Hepatocyte (in vitro differentiated cells): ENCODE results near the gene TUBGCP3. TPM values are rescaled to one million over a fixed set of nuclear protein-coding genes. Genes with fewer than 3 reads are reported as not detected.

Experiments
- DNase-seq: peaks from one replicate; pipeline ENCODE4 v3.0.0-alpha.2; 2016; ENCODE audit warnings: low spot score
- H2AFZ ChIP-seq: fragments of 200-600 bp; sonication (generic); 2 replicates; pipeline ENCODE4 v1.6.0; 2016; ENCODE audit warnings: antibody characterized with exemption, mild to moderate bottlenecking
- H3K27ac ChIP-seq: fragments of 200-600 bp; sonication (generic); 2 replicates; pipeline ENCODE4 v1.5.1; 2016; ENCODE audit warnings: mild to moderate bottlenecking
- H3K27me3 ChIP-seq: fragments of 200-600 bp; sonication (generic); 2 replicates; pipeline ENCODE4 v1.6.1; 2016
- H3K36me3 ChIP-seq: fragments of 200-600 bp; sonication (generic); replicated peaks from 2 replicates; pipeline ENCODE4 v1.5.1; 2016; ENCODE audit warnings: low read depth; ENCODE audit not compliant: insufficient read depth
- H3K4me1 ChIP-seq: fragments of 200-600 bp; sonication (generic); 2 replicates; pipeline ENCODE4 v1.5.1; 2016; ENCODE audit warnings: mild to moderate bottlenecking, moderate library complexity; ENCODE audit not compliant: insufficient read depth
- H3K4me2 ChIP-seq: fragments of 200-600 bp; sonication (generic); 2 replicates; pipeline ENCODE4 v1.6.0; 2016
- H3K4me3 ChIP-seq: fragments of 200-600 bp; sonication (generic); 2 replicates; pipeline ENCODE4 v1.5.1; 2016; ENCODE audit warnings: mild to moderate bottlenecking
- H3K79me2 ChIP-seq: fragments of 200-600 bp; sonication (generic); 2 replicates; pipeline ENCODE4 v1.6.0; 2017; ENCODE audit warnings: mild to moderate bottlenecking
- H3K9me2 ChIP-seq: fragments of 200-600 bp; sonication (generic); replicated peaks from 2 replicates; pipeline ENCODE4 v1.6.0; 2017; ENCODE audit warnings: mild to moderate bottlenecking; ENCODE audit not compliant: insufficient read depth
- H3K9me3 ChIP-seq: fragments of 200-600 bp; sonication (generic); 2 replicates; pipeline ENCODE4 v1.5.1; 2016; ENCODE audit warnings: low read depth, mild to moderate bottlenecking
- H4K20me1 ChIP-seq: fragments of 200-600 bp; sonication (generic); 2 replicates; pipeline ENCODE4 v1.6.0; 2016; ENCODE audit warnings: mild to moderate bottlenecking; ENCODE audit not compliant: insufficient read depth, poor library complexity, severe bottlenecking
- CTCF ChIP-seq: fragments of 200-600 bp; sonication (generic); IDR thresholded peaks from 2 replicates; pipeline ENCODE4 v1.5.1; 2016; ENCODE audit warnings: antibody characterized with exemption, mild to moderate bottlenecking; ENCODE audit not compliant: poor library complexity
- EZH2 ChIP-seq: fragments of 200-600 bp; sonication (generic); IDR thresholded peaks from 2 replicates; pipeline ENCODE4 v1.6.1; 2016; ENCODE audit warnings: antibody characterized with exemption, mild to moderate bottlenecking, borderline replicate concordance
- EZH2phosphoT487 ChIP-seq: fragments of 200-600 bp; sonication (generic); IDR thresholded peaks from one replicate; pipeline ENCODE4 v1.6.1; 2018; ENCODE audit warnings: antibody characterized with exemption, mild to moderate bottlenecking, low read depth, moderate library complexity; ENCODE audit not compliant: unreplicated experiment, severe bottlenecking
- WGBS: methylation state at CpG from one replicate; pipeline ENCODE4 v1.1.6; 2016; ENCODE audit warnings: low lambda C conversion rate; ENCODE audit errors: missing lambda C conversion rate; 5-methylcytosine and 5-hydroxymethylcytosine counted together
- polyA plus RNA-seq: library from polyadenylated mRNA; unstranded; fragments of >200 nt; fragmentation: Nextera tagmentation; extraction: Ambion mirVana; gene quantifications from 2 replicates; pipeline ENCODE4 v1.2.1, GENCODE V29; 2016
- total RNA-seq: library from RNA; depleted of rRNA; stranded (reverse); fragments of >200 nt; gene quantifications from 2 replicates; pipeline ENCODE4 v1.2.3, GENCODE V29; 2014

TUBGCP3 gene
- total and polyA plus RNA-seq, 2 experiments from 2014 or later, result 9.7 to 11.1 TPM

GRCh38 chr13:112567161-112567862, 20.6 kb downstream of the TUBGCP3 start:
- no peak for TF ChIP-seq EZH2
- TF ChIP-seq EZH2phosphoT487, result no peak
- TF ChIP-seq CTCF, result no peak
- WGBS, result 89% methylated on average over 5 of the region's 5 CpGs
- Histone ChIP-seq H3K27ac (no peak overlapping the region), H3K36me3 (no peaks in the 10 kb centered on the region), H3K4me2 (no peak overlapping the region), H3K4me3 (no peak overlapping the region), H4K20me1 (peaks cover 9% of the 10 kb centered on the region), H3K9me3 (no peaks in the 10 kb centered on the region), H2AFZ (no peak overlapping the region), H3K9me2 (no peaks in the 10 kb centered on the region), H3K4me1 (no peaks in the 10 kb centered on the region), H3K79me2 (peaks cover 44% of the 10 kb centered on the region), H3K27me3 (no peaks in the 10 kb centered on the region)
- DNase-seq, result no peak

- TF ChIP-seq EZH2 (no peak), EZH2phosphoT487 (no peak), CTCF (no peak)
- H3K4me3 ChIP-seq, result no peak overlapping the region
- no peaks in the 10 kb centered on the region for H3K9me3 ChIP-seq
- H3K27ac ChIP-seq, result no peak overlapping the region
- peaks cover 17% of the 10 kb centered on the region for H3K79me2 ChIP-seq
- no peaks in the 10 kb centered on the region for H3K36me3 ChIP-seq
- no peaks in the 10 kb centered on the region for H3K4me1 ChIP-seq
- no peaks in the 10 kb centered on the region for H3K9me2 ChIP-seq
- no peak for DNase-seq
- H3K4me2 ChIP-seq, result no peak overlapping the region
- WGBS, result 86% methylated on average over 18 of the region's 18 CpGs
- no peak overlapping the region for H2AFZ ChIP-seq
- H3K27me3 ChIP-seq, result no peaks in the 10 kb centered on the region
- H4K20me1 ChIP-seq, result no peaks in the 10 kb centered on the region
Observed at GRCh38 chr13:112562786-112563383, 25.1 kb downstream of the TUBGCP3 start.

- H3K4me3 ChIP-seq, result no peak overlapping the region
- H4K20me1 ChIP-seq, result no peaks in the 10 kb centered on the region
- no peaks in the 10 kb centered on the region for H3K27me3 ChIP-seq
- no peaks in the 10 kb centered on the region for H3K36me3 ChIP-seq
- H3K9me3 ChIP-seq, result no peaks in the 10 kb centered on the region
- no peaks in the 10 kb centered on the region for H3K9me2 ChIP-seq
- TF ChIP-seq EZH2phosphoT487 (no peak), EZH2 (no peak), CTCF (no peak)
- peaks cover 17% of the 10 kb centered on the region for H3K79me2 ChIP-seq
- no peak overlapping the region for H2AFZ ChIP-seq
- 93% methylated on average over 3 of the region's 3 CpGs for WGBS
- H3K4me2 ChIP-seq, result no peak overlapping the region
- no peak for DNase-seq
- no peaks in the 10 kb centered on the region for H3K4me1 ChIP-seq
- no peak overlapping the region for H3K27ac ChIP-seq
Observed at GRCh38 chr13:112562254-112562653, 25.7 kb downstream of the TUBGCP3 start.
